CD4-positive, alpha-beta T cell treated with Interleukin-10 for 1 hour (primary cell): ENCODE results near the gene NRCAM.

ENCODE experiments used
- DNase-seq: peaks from one replicate; pipeline ENCODE4 v3.0.0-alpha.2; 2020

Gene NRCAM

DNA sequence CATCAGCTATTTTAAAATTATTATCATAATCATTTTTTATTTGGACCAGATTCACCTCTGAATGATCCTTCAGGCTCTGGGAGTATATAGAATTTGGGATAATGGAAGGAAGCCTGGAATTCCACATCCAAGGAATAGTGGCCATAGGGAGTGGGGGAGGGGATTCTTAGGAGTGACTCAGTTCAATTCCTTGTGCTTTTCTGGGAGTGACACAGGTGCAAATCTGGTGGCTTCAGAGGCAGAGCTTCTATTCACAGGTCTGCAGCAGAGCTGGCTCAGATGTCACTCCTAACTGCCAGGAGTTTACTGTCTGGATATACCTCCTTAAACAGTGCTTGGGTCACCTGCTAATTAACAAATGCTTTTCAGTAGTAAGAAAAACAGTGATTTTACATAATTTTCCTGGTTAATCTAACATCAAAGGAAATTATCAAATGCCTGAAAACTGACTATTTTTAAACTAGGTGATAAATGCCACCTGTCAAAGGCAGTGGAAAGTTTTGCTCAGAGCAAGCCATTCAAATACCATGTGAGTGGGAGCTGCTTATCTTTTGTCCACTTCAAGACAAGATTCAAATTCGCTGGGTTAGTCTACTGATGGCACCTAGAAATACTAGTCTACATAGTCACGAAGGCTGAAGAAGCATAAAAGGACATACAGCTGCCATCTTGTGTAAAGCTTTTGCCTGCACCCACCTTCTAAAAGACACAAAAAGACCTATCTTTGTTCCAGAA, 219.4 kb downstream of the NRCAM start:
- no peak for DNase-seq

DNA sequence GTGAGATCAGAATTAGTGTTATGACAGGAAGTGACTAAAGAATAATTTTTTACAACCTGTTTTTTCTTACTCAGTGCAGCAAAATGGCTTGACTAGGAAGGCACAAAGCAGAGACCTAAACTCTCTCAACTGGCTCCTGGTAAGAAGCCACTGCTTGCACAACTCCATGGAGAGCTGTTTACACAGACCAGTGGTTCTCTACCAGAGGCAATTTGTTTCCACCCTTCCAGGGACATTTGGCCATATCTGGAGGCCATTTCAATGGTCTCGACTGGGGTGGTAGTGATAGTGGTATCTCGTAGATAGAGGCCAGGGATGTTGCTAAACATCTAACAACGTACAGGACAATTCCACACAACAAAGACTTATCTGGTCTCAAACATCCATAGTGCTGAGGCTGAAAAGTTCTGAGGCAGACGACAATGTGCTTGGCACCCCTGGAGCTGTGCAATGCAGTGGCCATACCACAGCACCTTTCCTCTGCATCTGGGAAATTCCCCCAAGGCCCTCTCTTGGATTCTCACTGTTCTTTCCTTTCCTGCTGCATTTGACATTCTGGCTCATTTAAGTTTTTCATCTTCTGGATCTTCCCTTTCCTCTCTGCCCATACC, 220.7 kb downstream of the NRCAM start:
- no peak for DNase-seq

GRCh38 chr7:108234971-108235450, 221.2 kb downstream of the NRCAM start:
- DNase-seq: no peak

GRCh38 chr7:108234281-108234680, 222.0 kb downstream of the NRCAM start:
- DNase-seq: no peak

GRCh38 chr7:108232076-108232475, 224.2 kb downstream of the NRCAM start:
- no peak for DNase-seq

DNA sequence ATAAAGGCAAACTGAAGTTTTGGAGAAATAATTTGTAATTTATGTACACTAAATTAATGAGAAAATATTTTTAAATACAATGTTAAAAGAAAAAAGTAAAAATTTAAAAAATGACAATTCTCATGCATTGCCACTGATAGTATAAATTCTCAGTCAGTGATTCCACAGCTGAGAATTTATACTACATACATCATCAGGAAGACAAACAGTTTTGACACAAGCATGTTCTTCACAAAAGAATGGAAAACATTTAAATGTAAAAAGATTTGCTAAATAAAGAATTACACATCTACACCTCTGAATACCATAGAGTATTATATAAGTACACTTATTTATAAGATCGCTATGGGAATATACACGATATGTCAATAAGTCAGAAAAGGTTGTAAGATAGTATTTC, 225.0 kb downstream of the NRCAM start:
- no peak for DNase-seq

DNA sequence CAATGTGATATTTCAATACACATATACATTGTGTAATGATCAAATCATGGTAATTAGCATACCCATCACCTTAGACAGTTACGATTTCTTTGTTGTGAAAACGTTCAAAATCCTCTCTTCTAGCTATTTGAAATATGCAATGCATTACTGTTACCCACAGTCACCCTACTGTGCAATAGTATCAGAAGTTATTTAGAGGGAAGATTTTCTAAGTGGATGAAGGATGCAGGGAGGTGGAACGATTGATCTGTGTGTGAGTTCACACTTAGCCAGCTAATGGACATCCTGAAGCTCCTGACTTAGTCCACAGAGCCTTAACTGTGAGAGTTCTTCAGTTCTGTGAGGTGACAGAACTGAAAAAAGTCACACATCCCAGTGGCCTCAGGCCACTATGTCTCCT, 228.9 kb downstream of the NRCAM start:
- DNase-seq: no peak

DNA sequence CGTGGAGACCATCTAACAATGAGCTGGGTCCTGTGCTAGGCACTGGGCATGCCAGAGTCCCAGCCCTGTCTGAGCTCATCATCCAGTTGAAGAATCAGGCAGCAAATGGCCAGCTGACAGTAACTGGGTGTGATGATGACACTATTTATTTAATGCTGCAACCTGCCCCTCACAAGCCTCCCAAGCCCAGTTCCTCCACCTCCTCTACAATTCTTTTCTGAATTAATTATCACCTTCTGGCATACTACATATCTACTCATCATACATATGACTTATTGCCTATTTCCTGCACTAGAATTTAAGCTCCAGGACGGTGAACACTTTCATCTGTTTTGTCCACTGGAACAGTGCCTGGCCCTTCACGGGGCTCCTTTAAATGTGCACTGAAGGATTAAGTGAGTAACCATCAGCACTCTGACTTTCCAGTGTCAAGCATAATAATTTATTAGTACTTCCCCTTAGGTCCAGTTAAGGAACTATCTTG, 229.4 kb downstream of the NRCAM start:
- no peak for DNase-seq

GRCh38 chr7:108225531-108226181, 230.6 kb downstream of the NRCAM start:
- no peak for DNase-seq

GRCh38 chr7:108224387-108224786, 231.8 kb downstream of the NRCAM start:
- DNase-seq: no peak

DNA sequence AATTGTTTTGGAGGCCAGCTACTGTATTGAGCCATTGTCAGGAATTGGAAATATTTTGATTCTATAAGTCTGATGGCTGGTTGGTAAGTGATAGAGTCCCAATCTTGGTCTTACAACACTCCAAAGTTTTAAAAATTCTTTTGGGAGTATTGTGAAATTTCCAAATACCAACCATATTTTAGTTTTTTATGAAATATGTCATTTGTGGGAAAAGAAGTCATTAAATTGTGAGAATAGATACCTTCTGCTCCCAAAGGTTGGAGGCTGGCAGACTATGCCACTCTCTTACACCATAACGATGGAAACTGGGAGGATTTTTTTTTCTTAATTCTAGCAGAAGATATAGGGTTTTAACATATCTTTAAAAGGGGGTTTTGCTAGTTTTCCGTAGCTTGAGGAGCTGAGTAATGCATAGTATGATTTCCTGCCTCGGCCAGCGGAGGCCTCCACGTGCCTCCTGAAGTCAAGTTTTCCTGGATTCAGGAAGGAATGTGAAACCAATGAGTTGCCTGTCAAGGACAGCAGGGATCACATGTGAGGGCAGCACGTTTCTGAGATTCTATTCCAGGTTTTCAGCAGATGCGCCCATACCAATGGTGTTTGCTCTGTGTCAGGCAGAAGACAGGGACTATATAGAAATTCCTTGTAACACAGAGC, 233.9 kb downstream of the NRCAM start:
- DNase-seq: no peak

- peak; percentile 1 for DNase-seq
Observed at GRCh38 chr7:108211382-108212201, 244.6 kb downstream of the NRCAM start.

GRCh38 chr7:108210796-108211195, 245.4 kb downstream of the NRCAM start:
- no peak for DNase-seq

- no peak for DNase-seq
Observed at GRCh38 chr7:108205311-108205710, 250.9 kb downstream of the NRCAM start.

DNA sequence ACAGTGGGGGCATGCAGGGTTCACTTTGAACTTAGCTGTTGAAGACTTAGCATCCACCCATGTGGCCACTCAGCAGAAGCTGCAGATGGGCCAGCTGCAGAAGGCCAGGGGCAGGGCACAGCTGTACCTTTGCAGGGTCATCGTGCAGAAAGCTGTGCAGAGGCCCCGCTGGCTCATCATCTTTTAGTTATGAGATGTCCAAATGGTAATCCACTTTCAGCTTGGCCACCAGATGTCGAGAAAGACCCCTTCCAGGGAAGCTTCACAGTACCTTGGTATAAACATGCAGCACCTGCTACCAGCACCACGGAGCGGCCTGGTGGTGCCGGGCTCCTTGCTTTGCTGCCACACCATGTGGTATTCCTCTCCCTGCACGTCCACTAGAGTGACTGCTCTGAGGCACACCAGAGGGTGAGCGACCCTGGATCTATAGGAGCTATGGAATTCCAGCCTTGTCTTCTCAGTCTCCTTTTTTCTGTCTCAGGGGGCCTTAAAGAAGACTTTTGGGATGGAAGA, 251.9 kb downstream of the NRCAM start:
- DNase-seq: no peak

GRCh38 chr7:108203537-108203936, 252.7 kb downstream of the NRCAM start:
- no peak for DNase-seq

DNA sequence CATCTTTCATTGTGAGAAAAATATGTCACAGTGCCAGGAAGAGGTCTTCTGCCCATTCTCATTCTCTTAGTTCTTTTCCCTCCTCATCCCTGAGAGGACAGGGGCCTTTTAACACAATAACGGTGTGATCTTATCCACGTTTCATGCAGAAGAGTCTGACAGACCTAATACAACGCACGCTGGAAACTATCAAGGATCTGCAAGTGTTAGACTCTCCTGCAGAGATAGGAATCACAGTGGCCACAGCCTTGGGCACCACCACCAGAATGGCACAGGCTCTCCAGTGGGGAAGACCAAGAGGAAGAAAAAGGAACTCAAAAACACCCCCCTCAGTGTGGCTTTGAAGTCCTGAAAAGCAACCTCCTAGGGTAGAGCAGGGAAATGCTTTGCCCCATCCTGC, 253.5 kb downstream of the NRCAM start:
- no peak for DNase-seq

- DNase-seq: no peak
Observed at GRCh38 chr7:108201766-108202165, 254.5 kb downstream of the NRCAM start.

DNA sequence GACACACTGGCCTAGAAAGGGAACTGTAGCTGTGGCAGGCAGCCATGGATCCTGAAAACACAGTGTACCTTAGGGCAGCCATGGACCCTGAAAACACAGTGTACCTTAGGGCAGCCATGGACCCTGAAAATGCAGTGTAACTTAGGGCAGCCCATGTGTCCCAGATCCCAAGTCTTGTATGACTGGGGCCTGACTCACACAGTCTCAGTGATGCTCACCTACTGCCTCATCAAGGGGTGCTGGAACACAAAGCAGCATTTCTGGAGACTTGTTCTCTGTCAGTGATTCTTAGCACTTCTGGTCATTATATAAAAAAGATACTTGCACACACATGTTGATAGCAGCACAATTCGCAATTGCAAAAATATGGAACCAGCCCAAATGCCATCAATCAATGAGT, 255.9 kb downstream of the NRCAM start:
- DNase-seq: no peak

DNA sequence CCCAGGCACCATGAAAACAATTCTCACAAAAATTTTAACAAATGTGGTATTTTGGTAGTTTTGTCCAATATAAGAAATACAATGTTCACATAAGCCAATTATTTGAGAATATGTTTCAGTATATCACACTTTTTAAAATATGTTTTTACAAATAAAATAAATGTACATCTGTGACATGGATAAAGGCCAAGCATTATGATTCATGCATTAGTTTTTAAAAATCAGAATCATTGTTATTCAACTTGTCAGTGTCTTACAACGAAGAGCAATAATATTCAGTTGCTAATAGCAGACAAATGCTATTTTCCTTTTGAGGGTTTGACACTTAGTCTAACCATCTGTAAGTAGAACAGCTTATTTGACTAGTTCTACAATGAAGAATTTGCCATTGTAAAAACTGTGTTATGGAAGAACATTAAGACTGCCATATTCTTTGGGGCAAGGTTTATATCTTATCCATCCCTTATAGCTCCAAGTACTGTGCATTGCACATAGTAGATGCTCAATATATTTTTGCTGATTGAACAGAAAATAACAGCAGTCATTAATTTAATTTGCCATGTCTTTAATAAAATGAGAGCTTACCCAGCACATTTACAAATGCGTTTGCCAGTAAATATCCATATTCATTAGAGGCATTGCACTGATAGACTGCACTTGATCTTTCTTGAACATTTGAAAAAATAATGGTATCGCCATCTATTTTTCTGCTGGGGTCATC, 258.7 kb downstream of the NRCAM start:
- no peak for DNase-seq

DNA sequence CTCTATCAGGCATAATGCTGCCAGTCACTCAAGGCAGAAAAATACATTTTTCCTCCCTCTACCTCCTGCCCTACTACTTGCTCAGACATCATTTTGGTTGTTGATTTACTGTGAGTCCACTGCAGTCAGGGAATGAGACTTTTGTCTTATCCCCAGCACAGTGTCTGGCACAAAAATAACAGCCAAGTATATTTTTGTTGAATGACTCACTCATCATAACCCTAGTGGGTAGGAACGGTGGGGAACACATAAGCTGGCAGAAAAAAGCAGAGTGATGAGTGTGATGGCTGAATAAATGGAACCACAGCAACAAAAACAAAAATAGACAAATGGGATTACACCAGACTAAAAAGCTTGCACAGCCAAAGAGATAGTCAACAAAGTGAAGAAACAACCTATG, 260.2 kb downstream of the NRCAM start:
- DNase-seq: no peak
